Stimulated activated CD4-positive, alpha-beta T cell treated with anti-CD3 and anti-CD28 coated beads, Interleukin-12 subunit alpha, Interleukin-12 subunit beta, amount 100 ng/mL, for 48 hours (primary cell): ENCODE data around the gene ARFGAP1.
"Not testable (repeated sequence)": the region's sequence is repeated elsewhere in the genome, so short reads cannot be mapped to it uniquely, and the experiment has no call there.

Source experiments
- DNase-seq, 3 donors: peaks; one replicate each; pipeline ENCODE4 v3.0.0-alpha.2; 2020; ENCODE audit warnings: low read depth in 2 of 3, low spot score in 1 of 3

ARFGAP1 gene

DNA sequence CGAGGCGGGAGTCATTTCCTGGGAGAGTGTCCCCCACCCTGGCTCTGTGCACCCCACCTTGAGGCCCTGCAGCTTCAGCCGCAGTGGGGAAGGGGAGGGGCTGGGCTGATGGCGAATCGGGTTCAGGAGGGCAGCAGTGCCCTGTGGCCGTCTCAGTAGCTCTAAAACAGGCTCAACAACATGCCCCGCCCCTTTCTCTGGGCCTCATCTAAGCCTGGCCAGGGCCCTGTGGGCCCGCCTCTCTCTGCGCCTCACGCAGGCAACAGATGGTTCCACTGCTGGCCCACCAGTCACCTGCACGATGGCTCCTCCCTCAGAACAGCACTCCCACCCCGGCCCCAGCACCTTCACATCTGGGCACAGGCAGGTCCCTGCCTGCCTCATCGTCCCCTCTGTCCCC, 58.3 kb downstream of the ARFGAP1 start:
- no peak for DNase-seq

- DNase-seq, result no peak
Observed at GRCh38 chr20:63331741-63332400, 59.3 kb downstream of the ARFGAP1 start.

DNA sequence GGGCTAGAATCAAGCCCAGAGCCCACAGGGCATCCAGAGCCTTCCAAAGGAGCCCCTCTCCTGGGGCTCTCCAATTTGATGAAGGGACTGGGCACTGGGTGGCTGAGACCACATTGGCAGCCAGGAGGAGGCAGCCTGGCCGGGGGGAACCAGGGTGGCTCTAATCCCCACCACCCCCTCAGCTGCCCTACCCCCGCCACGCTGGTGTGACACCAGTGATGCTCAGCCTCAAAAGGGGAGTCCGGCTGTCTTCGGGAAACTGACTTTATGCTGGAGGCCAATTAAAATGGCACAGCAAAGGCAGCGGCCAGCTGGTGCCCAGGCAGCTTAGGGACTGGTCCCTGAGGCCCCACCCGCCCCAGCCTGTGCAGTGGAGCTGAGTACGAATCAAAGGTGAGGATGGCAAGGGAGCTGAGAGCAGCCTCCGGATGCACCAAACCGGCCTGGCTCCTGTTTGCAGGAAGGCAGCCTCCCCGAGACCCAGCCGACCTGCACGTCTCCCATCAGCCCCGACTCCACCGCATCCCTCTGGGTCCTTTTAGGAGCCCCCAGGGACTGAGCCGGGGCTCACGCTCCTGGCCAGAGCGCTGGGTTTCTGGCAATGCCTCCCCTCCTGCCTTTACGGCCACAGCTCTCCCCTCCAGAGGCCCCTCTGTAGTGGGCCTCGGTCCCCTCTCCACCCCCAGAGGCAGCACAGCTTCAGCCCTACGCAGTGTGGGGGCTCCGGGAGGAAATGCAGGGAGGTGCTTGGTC, 60.1 kb downstream of the ARFGAP1 start:
- no peak for DNase-seq

- no peak for DNase-seq
Observed at GRCh38 chr20:63333241-63333836, 60.7 kb downstream of the ARFGAP1 start.

DNA sequence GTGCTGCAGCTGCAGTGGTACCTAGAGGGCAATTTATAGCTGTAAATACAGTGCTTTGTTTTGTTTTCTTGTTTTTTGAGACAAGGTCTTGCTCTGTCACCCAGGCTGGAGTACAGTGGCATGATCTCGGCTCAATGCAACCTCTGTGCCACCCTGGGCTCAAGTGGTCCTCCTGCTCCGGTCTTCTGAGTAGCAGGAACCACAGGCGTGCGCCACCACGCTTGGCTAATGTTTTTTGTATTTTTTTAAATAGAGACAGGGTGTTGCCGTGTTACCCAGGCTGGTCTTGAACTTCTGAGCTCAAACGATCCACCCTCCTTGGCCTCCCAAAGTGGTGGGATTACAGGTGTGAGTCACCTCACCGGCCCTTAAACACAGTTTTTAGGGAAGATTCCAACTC, 61.7 kb downstream of the ARFGAP1 start:
- DNase-seq, result no peak

DNA sequence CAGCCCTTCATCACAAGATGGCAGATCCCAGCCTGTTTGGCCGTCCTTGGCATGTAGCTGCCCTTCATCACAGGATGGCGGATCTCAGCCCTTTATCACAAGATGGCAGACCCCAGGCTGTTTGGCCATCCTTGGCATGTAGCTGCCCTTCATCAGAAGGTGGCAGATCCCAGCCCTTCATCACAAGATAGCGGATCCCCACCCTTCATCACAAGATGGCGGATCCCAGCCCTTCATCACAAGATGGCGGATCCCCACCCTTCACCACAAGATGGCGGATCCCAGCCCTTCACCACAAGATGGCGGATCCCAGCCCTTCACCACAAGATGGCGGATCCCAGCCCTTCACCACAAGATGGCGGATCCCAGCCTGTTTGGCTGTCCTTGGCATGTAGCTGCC, 62.4 kb downstream of the ARFGAP1 start:
- DNase-seq, result not testable (repeated sequence)

- DNase-seq, result no peak
Observed at GRCh38 chr20:63335711-63336110, 63.1 kb downstream of the ARFGAP1 start.

DNA sequence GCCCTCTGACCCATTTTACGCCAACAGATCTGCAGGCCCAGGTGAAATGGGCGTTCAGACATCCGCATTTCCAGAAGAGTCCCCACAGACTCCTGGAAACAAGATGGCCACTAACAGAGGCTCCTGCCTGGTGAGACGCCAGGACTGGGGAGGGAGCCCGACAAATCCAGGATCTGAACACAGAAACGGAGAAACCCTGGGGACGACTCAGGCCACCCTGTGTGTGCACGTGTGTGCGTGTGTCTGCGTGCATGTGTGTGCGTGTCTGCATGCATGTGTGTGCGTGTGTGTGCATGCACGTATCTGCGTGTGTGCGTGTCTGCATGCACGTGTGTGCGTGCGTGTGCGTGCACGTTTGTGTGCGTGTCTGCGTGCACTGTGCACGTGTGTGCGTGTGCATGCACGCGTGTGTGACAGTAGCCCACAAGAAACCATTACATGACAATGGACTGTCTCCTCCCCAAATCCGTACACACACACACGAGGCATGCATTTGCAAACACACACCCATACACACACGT, 63.7 kb downstream of the ARFGAP1 start:
- DNase-seq, result no peak

GRCh38 chr20:63337786-63338420, 65.3 kb downstream of the ARFGAP1 start:
- no peak for DNase-seq
